ENCODE data around the gene MAPT.

MAPT gene

DNA sequence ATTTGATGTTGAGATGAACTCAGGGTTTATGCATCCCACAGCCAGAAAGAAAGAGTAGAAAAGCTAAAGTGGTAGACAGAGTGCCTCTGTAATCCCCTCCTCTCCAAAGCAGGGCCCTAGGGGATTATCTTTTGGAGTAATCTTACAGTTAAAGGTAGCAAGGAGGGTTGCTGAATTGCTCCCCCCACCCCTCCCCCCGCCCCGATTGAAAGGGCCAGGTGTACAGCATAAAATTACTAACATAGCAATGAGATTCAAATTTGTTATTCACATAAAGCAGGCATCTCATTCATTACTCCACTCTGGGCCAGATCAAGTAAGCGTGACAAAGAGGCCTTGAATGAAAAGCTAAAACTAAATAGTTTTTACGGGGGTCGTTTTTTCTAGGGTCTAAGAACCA, 177.4 kb downstream of the MAPT start:
- DNase-seq, result no peak

DNA sequence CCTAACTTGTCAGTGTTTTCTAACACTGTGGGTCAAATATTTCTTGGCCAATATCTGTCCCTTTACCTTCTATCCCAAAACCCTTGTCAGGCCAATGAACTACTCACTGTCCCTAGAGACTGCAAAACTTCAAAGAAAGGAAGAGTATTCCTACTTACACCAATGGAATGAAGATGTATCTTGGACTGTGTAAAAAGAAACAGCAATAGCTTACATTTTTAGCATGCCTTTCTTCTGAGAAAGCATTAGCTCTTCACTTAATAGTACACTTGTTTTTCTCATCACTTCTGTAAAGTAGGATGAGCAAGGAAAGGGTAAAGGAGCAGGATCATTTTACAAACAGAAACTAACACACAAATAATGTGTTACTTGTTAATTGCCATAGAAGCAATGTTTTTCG, 178.6 kb downstream of the MAPT start:
- DNase-seq, result no peak

GRCh38 chr17:46074540-46074939, 180.2 kb downstream of the MAPT start:
- no peak for DNase-seq
